GM13977 (cell line): ENCODE results near the gene NAGLU.
"Not testable (repeated sequence)": the region's sequence is repeated elsewhere in the genome, so short reads cannot be mapped to it uniquely, and the experiment has no call there.

ENCODE experiments used
- DNase-seq: peaks from one replicate; pipeline ENCODE4 v3.0.0; 2012; ENCODE audit warnings: low spot score
- CTCF ChIP-seq: IDR thresholded peaks from 2 replicates; pipeline ENCODE4 v1.5.1; 2012; ENCODE audit warnings: mild to moderate bottlenecking, control low read depth; ENCODE audit not compliant: insufficient read depth; ENCODE audit errors: extremely low read depth, missing control alignments
- in situ Hi-C: fragments of 300-500 bp; cut with MboI; formaldehyde crosslinking; loops from one replicate; pipeline ENCODE4 v1.12.0; 2022; ENCODE audit warnings: low sequenced_read_pairs, low pct_unique_long_range_greater_than_20kb, mixed read lengths, inconsistent platforms; ENCODE audit not compliant: unreplicated experiment

NAGLU gene

GRCh38 chr17:42548070-42548837 lies 12.2 kb downstream of the NAGLU start:
- in situ Hi-C loops, result no loop called here
- TF ChIP-seq CTCF, result peak; percentile 67
- peak; percentile 94 for DNase-seq

GRCh38 chr17:42548993-42549755 lies 13.1 kb downstream of the NAGLU start:
- in situ Hi-C loops, result no loop called here
- no peak for DNase-seq
- no peak for TF ChIP-seq CTCF

- in situ Hi-C loops, result loop anchor here (25.0 kb wide), 1 partner anchor 385 kb away; no protein-coding TSS in a partner anchor
- not testable (repeated sequence) for DNase-seq
Observed at GRCh38 chr17:42552736-42553135, 16.7 kb downstream of the NAGLU start, which contains the start of gene HSD17B1. Gene HSD17B1 (plus strand): TSS chr17:42552923. CDS start chr17:42552934, 11 bp downstream.

- DNase-seq, result no peak
- no peak for TF ChIP-seq CTCF
- in situ Hi-C loops, result loop anchor here (25.0 kb wide), 1 partner anchor 384 kb away; no protein-coding TSS in a partner anchor
Observed at GRCh38 chr17:42553161-42553818, 17.2 kb downstream of the NAGLU start.

GRCh38 chr17:42553866-42554249 lies 17.8 kb downstream of the NAGLU start:
- TF ChIP-seq CTCF, result no peak
- in situ Hi-C loops, result loop anchor here (25.0 kb wide), 1 partner anchor 383 kb away; no protein-coding TSS in a partner anchor
- no peak for DNase-seq

GRCh38 chr17:42554250-42555121 lies 18.4 kb downstream of the NAGLU start:
- TF ChIP-seq CTCF, result no peak
- in situ Hi-C loops, result loop anchor here (25.0 kb wide), 1 partner anchor 383 kb away; no protein-coding TSS in a partner anchor
- peak; percentile 94 for DNase-seq
